Right renal pelvis (tissue), 4 donors: ENCODE measurements around the gene CCNJ. TPM values are rescaled to one million over a fixed set of nuclear protein-coding genes. Genes with fewer than 3 reads are reported as not detected.

ENCODE experiments used
- DNase-seq, 4 donors: peaks; one replicate each; pipeline ENCODE4 v3.0.0-alpha.2; 2013; ENCODE audit warnings: low read depth in 4 of 4, low spot score in 3 of 4, missing footprints in 1 of 4
- polyA plus RNA-seq, 4 donors: library from polyadenylated mRNA; unstranded; fragments of 120-200 nt; gene quantifications; one replicate each; pipeline ENCODE4 v1.2.1, GENCODE V29; 2013; ENCODE audit not compliant: insufficient read length in 4 of 4

The CCNJ gene
- polyA plus RNA-seq, 4 donors, result 15.9 to 20.6 (median 18.7) TPM

- no peak for DNase-seq
These were observed 10.6 kb downstream of the CCNJ start for GRCh38 chr10:96053985-96054384.

GRCh38 chr10:96056787-96057186 lies 13.4 kb downstream of the CCNJ start:
- DNase-seq, result no peak

- no peak for DNase-seq
These were observed 17.8 kb downstream of the CCNJ start for GRCh38 chr10:96061232-96061631.

- DNase-seq, result no peak
These were observed 29.3 kb downstream of the CCNJ start for GRCh38 chr10:96072674-96073073.

GRCh38 chr10:96073722-96074121 lies 30.3 kb downstream of the CCNJ start:
- DNase-seq, result no peak

GRCh38 chr10:96074776-96075175 lies 31.4 kb downstream of the CCNJ start:
- DNase-seq, result no peak

- no peak for DNase-seq
These were observed 32.6 kb downstream of the CCNJ start for GRCh38 chr10:96075977-96076376.

GRCh38 chr10:96077156-96077555 lies 33.8 kb downstream of the CCNJ start:
- no peak for DNase-seq

- DNase-seq, result no peak
These were observed 38.8 kb downstream of the CCNJ start for GRCh38 chr10:96082153-96082552.

GRCh38 chr10:96082748-96083147 lies 39.4 kb downstream of the CCNJ start:
- no peak for DNase-seq

- peak in 1 of 4 donors; percentile 7 for DNase-seq
These were observed 45.7 kb downstream of the CCNJ start for GRCh38 chr10:96089116-96089515.

GRCh38 chr10:96089670-96090462 lies 46.5 kb downstream of the CCNJ start:
- peak; percentile 93 to 99 (median 95) for DNase-seq

GRCh38 chr10:96090463-96090800 lies 47.0 kb downstream of the CCNJ start:
- DNase-seq, result no peak

GRCh38 chr10:96092999-96093767 lies 49.8 kb downstream of the CCNJ start:
- no peak for DNase-seq

GRCh38 chr10:96093948-96094347 lies 50.6 kb downstream of the CCNJ start:
- DNase-seq, result no peak

GRCh38 chr10:96096958-96097357 lies 53.6 kb downstream of the CCNJ start:
- DNase-seq, result no peak

GRCh38 chr10:96097865-96098264 lies 54.5 kb downstream of the CCNJ start:
- DNase-seq, result no peak

GRCh38 chr10:96107623-96108038 lies 64.2 kb downstream of the CCNJ start:
- no peak for DNase-seq
